Trophoblast cell (in vitro differentiated cells and primary cell): ENCODE data around the gene C17orf67.

Experiments used
- DNase-seq, 2 donors: peaks; one replicate each; pipeline ENCODE4 v3.0.0-alpha.2; 2016
- H2AFZ ChIP-seq: 2 replicates; pipeline ENCODE4 v1.6.1; 2013; ENCODE audit warnings: low read length, moderate library complexity, mild to moderate bottlenecking; ENCODE audit not compliant: insufficient read depth, poor library complexity
- H2AK5ac ChIP-seq: 2 replicates; pipeline ENCODE4 v1.6.1; 2013; ENCODE audit warnings: mild to moderate bottlenecking, low read length
- H2BK120ac ChIP-seq: 2 replicates; pipeline ENCODE4 v1.6.1; 2013; ENCODE audit warnings: low read length, mild to moderate bottlenecking, moderate library complexity; ENCODE audit not compliant: insufficient read depth, poor library complexity
- H2BK12ac ChIP-seq: 2 replicates; pipeline ENCODE4 v1.6.1; 2013; ENCODE audit warnings: mild to moderate bottlenecking, low read length, moderate library complexity
- H2BK5ac ChIP-seq: 2 replicates; pipeline ENCODE4 v1.6.1; 2013; ENCODE audit warnings: low read length, low read depth, moderate library complexity, mild to moderate bottlenecking; ENCODE audit not compliant: poor library complexity
- H3K14ac ChIP-seq: 2 replicates; pipeline ENCODE4 v1.6.1; 2013; ENCODE audit warnings: mild to moderate bottlenecking, low read length
- H3K18ac ChIP-seq: 2 replicates; pipeline ENCODE4 v1.6.1; 2013; ENCODE audit warnings: mild to moderate bottlenecking, low read length
- H3K23ac ChIP-seq: 2 replicates; pipeline ENCODE4 v1.6.1; 2013; ENCODE audit warnings: low read length
- H3K27ac ChIP-seq: 2 replicates; pipeline ENCODE4 v1.5.1; 2013; ENCODE audit warnings: low read depth, mild to moderate bottlenecking, inconsistent platforms, low read length, moderate library complexity
- H3K27me3 ChIP-seq: 2 replicates; pipeline ENCODE4 v1.6.1; 2013; ENCODE audit warnings: inconsistent platforms, mild to moderate bottlenecking, low read length, moderate library complexity; ENCODE audit not compliant: insufficient read depth
- H3K36me3 ChIP-seq, 2 experiments: 1 replicate in 1 of 2; 2 replicates in 1 of 2; pipeline ENCODE4 v1.6.1; 2013; ENCODE audit warnings: low read length in 2 of 2, mild to moderate bottlenecking in 2 of 2, moderate library complexity in 1 of 2; ENCODE audit not compliant: insufficient read depth in 2 of 2, control insufficient read depth in 1 of 2
- H3K4ac ChIP-seq: 2 replicates; pipeline ENCODE4 v1.6.1; 2013; ENCODE audit warnings: low read depth, mild to moderate bottlenecking, low read length, moderate library complexity
- H3K4me1 ChIP-seq, 2 experiments: 1 replicate in 1 of 2; 2 replicates in 1 of 2; pipeline ENCODE4 v1.6.1; 2013; ENCODE audit warnings: low read length in 2 of 2, mild to moderate bottlenecking in 2 of 2, moderate library complexity in 1 of 2; ENCODE audit not compliant: insufficient read depth in 2 of 2, control insufficient read depth in 1 of 2
- H3K4me2 ChIP-seq: 2 replicates; pipeline ENCODE4 v1.6.1; 2013; ENCODE audit warnings: inconsistent platforms, mild to moderate bottlenecking, low read length, moderate library complexity
- H3K4me3 ChIP-seq: 2 replicates; pipeline ENCODE4 v1.5.1; 2013; ENCODE audit warnings: mild to moderate bottlenecking, low read depth, low read length, inconsistent platforms
- H3K79me1 ChIP-seq: one replicate; pipeline ENCODE4 v1.6.1; 2013; ENCODE audit warnings: low read length
- H3K79me2 ChIP-seq: 2 replicates; pipeline ENCODE4 v1.6.1; 2013; ENCODE audit warnings: low read length, mild to moderate bottlenecking; ENCODE audit not compliant: control insufficient read depth, insufficient read depth, poor library complexity
- H3K9ac ChIP-seq: 2 replicates; pipeline ENCODE4 v1.6.1; 2013; ENCODE audit warnings: mild to moderate bottlenecking, low read length
- H3K9me3 ChIP-seq: 2 replicates; pipeline ENCODE4 v1.6.1; 2013; ENCODE audit warnings: low read depth, mild to moderate bottlenecking, control low read depth, inconsistent platforms, low read length; ENCODE audit not compliant: insufficient read depth
- H4K12ac ChIP-seq: 2 replicates; pipeline ENCODE4 v1.6.1; 2013; ENCODE audit warnings: low read depth, mild to moderate bottlenecking, low read length, moderate library complexity
- H4K8ac ChIP-seq: 2 replicates; pipeline ENCODE4 v1.6.1; 2013; ENCODE audit warnings: low read depth, mild to moderate bottlenecking, low read length, moderate library complexity
- H4K91ac ChIP-seq: one replicate; pipeline ENCODE4 v1.6.1; 2013; ENCODE audit warnings: low read depth, mild to moderate bottlenecking, low read length, moderate library complexity
- WGBS: extraction: QIAGEN DNeasy Blood & Tissue Kit; methylation state at CpG from one replicate; pipeline ENCODE4 v1.1.7; 2013; ENCODE audit warnings: missing lambda C conversion rate; ENCODE audit not compliant: insufficient read length, insufficient coverage; ENCODE audit errors: extremely low coverage; 5-methylcytosine and 5-hydroxymethylcytosine counted together

C17orf67 gene

GRCh38 chr17:56765449-56765848, 68.3 kb downstream of the C17orf67 start:
- no CpG with 5 or more reads among the region's 4 CpGs for WGBS
- Histone ChIP-seq H3K14ac (no peak overlapping the region), H3K9me3 (peaks cover 3% of the 10 kb centered on the region), H2AFZ (no peak overlapping the region), H3K9ac (no peak overlapping the region), H2BK5ac (no peak overlapping the region), H4K91ac (no peak overlapping the region), H3K4ac (no peak overlapping the region), H3K36me3 (no peaks in the 10 kb centered on the region), H3K4me3 (no peak overlapping the region), H3K4me2 (no peak overlapping the region), H4K8ac (no peak overlapping the region), H3K79me1 (no peaks in the 10 kb centered on the region), H2AK5ac (no peak overlapping the region), H3K27me3 (no peaks in the 10 kb centered on the region), H4K12ac (no peak overlapping the region), H3K4me1 (no peaks in the 10 kb centered on the region), H2BK12ac (no peak overlapping the region), H3K79me2 (no peaks in the 10 kb centered on the region), H3K27ac (no peak overlapping the region), H3K18ac (no peak overlapping the region), H2BK120ac (no peak overlapping the region), H3K23ac (no peak overlapping the region)
- DNase-seq, result no peak

- H4K12ac ChIP-seq, result no peak overlapping the region
- no peak overlapping the region for H3K4me3 ChIP-seq
- H3K4ac ChIP-seq, result no peak overlapping the region
- no peak overlapping the region for H2BK120ac ChIP-seq
- no peak overlapping the region for H3K18ac ChIP-seq
- no peak overlapping the region for H3K23ac ChIP-seq
- H3K27ac ChIP-seq, result no peak overlapping the region
- no peak overlapping the region for H3K4me2 ChIP-seq
- H3K4me1 ChIP-seq, result no peaks in the 10 kb centered on the region
- H3K9me3 ChIP-seq, result peaks cover 2% of the 10 kb centered on the region
- no peak overlapping the region for H3K9ac ChIP-seq
- no peaks in the 10 kb centered on the region for H3K79me2 ChIP-seq
- H2BK5ac ChIP-seq, result no peak overlapping the region
- no peak overlapping the region for H2AFZ ChIP-seq
- H4K8ac ChIP-seq, result no peak overlapping the region
- WGBS, result no CpG with 5 or more reads among the region's 1 CpG
- H4K91ac ChIP-seq, result no peak overlapping the region
- H3K14ac ChIP-seq, result no peak overlapping the region
- H2AK5ac ChIP-seq, result no peak overlapping the region
- no peaks in the 10 kb centered on the region for H3K27me3 ChIP-seq
- no peaks in the 10 kb centered on the region for H3K36me3 ChIP-seq
- H3K79me1 ChIP-seq, result no peaks in the 10 kb centered on the region
- DNase-seq, result no peak
- H2BK12ac ChIP-seq, result no peak overlapping the region
Measured at GRCh38 chr17:56762988-56763387, 70.7 kb downstream of the C17orf67 start.

- H4K12ac ChIP-seq, result no peak overlapping the region
- no peaks in the 10 kb centered on the region for H3K4me1 ChIP-seq
- no peak overlapping the region for H3K4ac ChIP-seq
- no peak overlapping the region for H2BK12ac ChIP-seq
- H3K18ac ChIP-seq, result no peak overlapping the region
- no peak overlapping the region for H2AFZ ChIP-seq
- no peak overlapping the region for H3K4me2 ChIP-seq
- no peak overlapping the region for H3K14ac ChIP-seq
- H3K36me3 ChIP-seq, result no peaks in the 10 kb centered on the region
- peak overlapping the region; percentile 30 for H3K9ac ChIP-seq
- H2BK5ac ChIP-seq, result no peak overlapping the region
- no peak overlapping the region for H2BK120ac ChIP-seq
- H2AK5ac ChIP-seq, result no peak overlapping the region
- H3K9me3 ChIP-seq, result peaks cover 2% of the 10 kb centered on the region
- H3K27me3 ChIP-seq, result no peaks in the 10 kb centered on the region
- H3K27ac ChIP-seq, result no peak overlapping the region
- no peak for DNase-seq
- no peak overlapping the region for H4K8ac ChIP-seq
- no peak overlapping the region for H4K91ac ChIP-seq
- no peak overlapping the region for H3K23ac ChIP-seq
- no peaks in the 10 kb centered on the region for H3K79me2 ChIP-seq
- no CpG with 5 or more reads among the region's 5 CpGs for WGBS
- no peaks in the 10 kb centered on the region for H3K79me1 ChIP-seq
- H3K4me3 ChIP-seq, result no peak overlapping the region
Measured at GRCh38 chr17:56762144-56762543, 71.6 kb downstream of the C17orf67 start.

GRCh38 chr17:56761387-56761786, 72.3 kb downstream of the C17orf67 start:
- Histone ChIP-seq H3K4me2 (no peak overlapping the region), H2BK5ac (no peak overlapping the region), H3K4me3 (no peak overlapping the region), H3K4me1 (peaks cover 0 to 5% of the 10 kb centered on the region in 2 experiments), H3K18ac (no peak overlapping the region), H3K79me1 (peaks cover 2% of the 10 kb centered on the region), H4K91ac (no peak overlapping the region), H3K14ac (no peak overlapping the region), H3K4ac (no peak overlapping the region), H3K79me2 (no peaks in the 10 kb centered on the region), H2AFZ (no peak overlapping the region), H3K9me3 (peaks cover 2% of the 10 kb centered on the region), H2BK12ac (no peak overlapping the region), H3K23ac (no peak overlapping the region), H3K27ac (no peak overlapping the region), H2AK5ac (no peak overlapping the region), H3K36me3 (no peaks in the 10 kb centered on the region), H4K8ac (no peak overlapping the region), H3K27me3 (no peaks in the 10 kb centered on the region), H3K9ac (no peak overlapping the region), H4K12ac (no peak overlapping the region), H2BK120ac (no peak overlapping the region)
- DNase-seq, result no peak
- no CpG with 5 or more reads among the region's 2 CpGs for WGBS
